Smooth muscle cell (in vitro differentiated cells): ENCODE results near the gene SLC22A4. TPM values are rescaled to one million over a fixed set of nuclear protein-coding genes. Genes with fewer than 3 reads are reported as not detected.

Experiments used
- DNase-seq: peaks from one replicate; lab custom pipeline; 2025; ENCODE audit not compliant: unreplicated experiment; lab: John Stamatoyannopoulos, UW
- H2AFZ ChIP-seq: fragments of 200-600 bp; sonication (generic); 2 replicates; pipeline ENCODE4 v1.6.0; 2016; ENCODE audit warnings: antibody characterized with exemption, low read depth, mild to moderate bottlenecking
- H3F3A ChIP-seq: fragments of 200-600 bp; sonication (generic); 2 replicates; pipeline ENCODE4 v1.6.0; 2017; ENCODE audit warnings: antibody characterized with exemption, low read depth
- H3K27ac ChIP-seq: fragments of 200-600 bp; sonication (generic); 2 replicates; pipeline ENCODE4 v1.5.1; 2016; ENCODE audit warnings: low read depth, mild to moderate bottlenecking
- H3K27me3 ChIP-seq: fragments of 200-600 bp; sonication (generic); 2 replicates; pipeline ENCODE4 v1.6.1; 2016; ENCODE audit warnings: low read depth, mild to moderate bottlenecking
- H3K36me3 ChIP-seq: fragments of 200-600 bp; sonication (generic); 2 replicates; pipeline ENCODE4 v1.5.1; 2016; ENCODE audit warnings: low read depth
- H3K4me1 ChIP-seq: fragments of 200-600 bp; sonication (generic); 2 replicates; pipeline ENCODE4 v1.5.1; 2016; ENCODE audit warnings: low read depth
- H3K4me2 ChIP-seq: fragments of 200-600 bp; sonication (generic); 2 replicates; pipeline ENCODE4 v1.6.0; 2016; ENCODE audit warnings: mild to moderate bottlenecking
- H3K4me3 ChIP-seq: fragments of 200-600 bp; sonication (generic); 2 replicates; pipeline ENCODE4 v1.5.1; 2016; ENCODE audit warnings: mild to moderate bottlenecking
- H3K79me2 ChIP-seq: fragments of 200-600 bp; sonication (generic); 2 replicates; pipeline ENCODE4 v1.6.0; 2016; ENCODE audit warnings: low read depth, mild to moderate bottlenecking
- H3K9ac ChIP-seq: fragments of 200-600 bp; sonication (generic); 2 replicates; pipeline ENCODE4 v1.6.0; 2016; ENCODE audit warnings: low read depth
- H3K9me3 ChIP-seq: fragments of 200-600 bp; sonication (generic); replicated peaks from 2 replicates; pipeline ENCODE4 v1.5.1; 2016; ENCODE audit warnings: low read depth
- H4K20me1 ChIP-seq: fragments of 200-600 bp; sonication (generic); 2 replicates; pipeline ENCODE4 v1.6.0; 2016; ENCODE audit warnings: low read depth
- WGBS: methylation state at CpG from one replicate; pipeline ENCODE4 v1.1.7; 2016; ENCODE audit warnings: low lambda C conversion rate; 5-methylcytosine and 5-hydroxymethylcytosine counted together
- polyA plus RNA-seq: library from polyadenylated mRNA; unstranded; fragments of >200 nt; fragmentation: Nextera tagmentation; extraction: Ambion mirVana; gene quantifications from 2 replicates; pipeline ENCODE4 v1.2.1, GENCODE V29; 2016
- total RNA-seq: library from RNA; depleted of rRNA; stranded (reverse); fragments of >200 nt; gene quantifications from 2 replicates; pipeline ENCODE4 v1.2.3, GENCODE V29; 2014
- TF ChIP-seq, protein P1 (sequence below): fragments of 200-600 bp; sonication (generic); IDR thresholded peaks from 2 replicates; pipeline ENCODE4 v1.5.1; 2017; ENCODE audit warnings: borderline replicate concordance, mild to moderate bottlenecking, antibody characterized with exemption; ENCODE audit not compliant: insufficient read depth, poor library complexity, severe bottlenecking

The SLC22A4 gene
- total and polyA plus RNA-seq, 2 experiments from 2014 or later, result 3.1 to 3.8 TPM

DNA sequence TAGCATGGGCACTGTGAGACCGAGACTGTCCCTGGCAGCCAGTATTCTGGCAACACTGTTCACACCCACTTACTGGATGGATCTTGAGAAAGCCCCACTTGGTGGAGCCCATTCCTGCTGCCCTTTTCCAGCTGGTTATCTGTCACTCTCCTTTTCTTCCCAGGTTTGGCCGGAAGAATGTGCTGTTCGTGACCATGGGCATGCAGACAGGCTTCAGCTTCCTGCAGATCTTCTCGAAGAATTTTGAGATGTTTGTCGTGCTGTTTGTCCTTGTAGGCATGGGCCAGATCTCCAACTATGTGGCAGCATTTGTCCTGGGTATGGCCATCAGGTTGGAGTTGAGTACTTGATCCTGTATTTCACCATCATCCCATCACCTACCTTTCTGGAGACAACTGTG lies 89.8 kb downstream of the SLC22A4 start:
- no peaks in the 10 kb centered on the region for H3K36me3 ChIP-seq
- no peak overlapping the region for H2AFZ ChIP-seq
- no peaks in the 10 kb centered on the region for H3K9me3 ChIP-seq
- TF ChIP-seq, protein P1, sequence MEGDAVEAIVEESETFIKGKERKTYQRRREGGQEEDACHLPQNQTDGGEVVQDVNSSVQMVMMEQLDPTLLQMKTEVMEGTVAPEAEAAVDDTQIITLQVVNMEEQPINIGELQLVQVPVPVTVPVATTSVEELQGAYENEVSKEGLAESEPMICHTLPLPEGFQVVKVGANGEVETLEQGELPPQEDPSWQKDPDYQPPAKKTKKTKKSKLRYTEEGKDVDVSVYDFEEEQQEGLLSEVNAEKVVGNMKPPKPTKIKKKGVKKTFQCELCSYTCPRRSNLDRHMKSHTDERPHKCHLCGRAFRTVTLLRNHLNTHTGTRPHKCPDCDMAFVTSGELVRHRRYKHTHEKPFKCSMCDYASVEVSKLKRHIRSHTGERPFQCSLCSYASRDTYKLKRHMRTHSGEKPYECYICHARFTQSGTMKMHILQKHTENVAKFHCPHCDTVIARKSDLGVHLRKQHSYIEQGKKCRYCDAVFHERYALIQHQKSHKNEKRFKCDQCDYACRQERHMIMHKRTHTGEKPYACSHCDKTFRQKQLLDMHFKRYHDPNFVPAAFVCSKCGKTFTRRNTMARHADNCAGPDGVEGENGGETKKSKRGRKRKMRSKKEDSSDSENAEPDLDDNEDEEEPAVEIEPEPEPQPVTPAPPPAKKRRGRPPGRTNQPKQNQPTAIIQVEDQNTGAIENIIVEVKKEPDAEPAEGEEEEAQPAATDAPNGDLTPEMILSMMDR, result no peak
- H3K79me2 ChIP-seq, result no peaks in the 10 kb centered on the region
- no peak for DNase-seq
- no peak overlapping the region for H3K27ac ChIP-seq
- H3F3A ChIP-seq, result peaks cover 14% of the 10 kb centered on the region
- 86% methylated on average over 5 of the region's 5 CpGs for WGBS
- no peaks in the 10 kb centered on the region for H3K27me3 ChIP-seq
- H3K4me1 ChIP-seq, result peaks cover 3% of the 10 kb centered on the region
- H3K4me3 ChIP-seq, result no peak overlapping the region
- H4K20me1 ChIP-seq, result no peaks in the 10 kb centered on the region
- H3K4me2 ChIP-seq, result no peak overlapping the region
- H3K9ac ChIP-seq, result no peak overlapping the region

DNA sequence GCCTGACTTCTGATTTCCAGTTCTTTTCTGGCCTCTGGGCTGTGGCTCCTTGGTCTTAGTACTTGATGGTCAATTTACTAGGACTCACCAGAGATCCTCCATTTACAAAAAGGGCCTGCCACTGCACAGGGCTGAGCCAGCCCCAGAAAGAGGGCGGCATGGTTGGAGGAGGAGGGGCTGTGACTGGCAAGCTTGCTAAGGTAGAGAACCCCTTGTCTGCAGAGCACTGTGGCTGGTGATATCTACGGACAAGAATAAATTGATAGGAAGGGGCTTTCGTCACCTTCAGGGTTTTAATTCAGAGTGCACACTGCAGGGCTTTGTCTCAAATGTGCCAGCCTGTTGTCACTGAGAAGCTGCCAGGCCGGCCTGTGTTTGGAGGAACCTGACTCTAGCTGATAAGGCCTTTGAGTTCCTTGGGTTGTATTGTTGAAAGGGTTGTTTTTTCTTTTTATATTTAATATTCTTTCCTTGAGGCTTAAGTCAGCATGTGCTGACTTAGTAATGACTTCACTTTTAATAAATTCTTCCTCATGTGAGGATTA lies 90.4 kb downstream of the SLC22A4 start:
- H3F3A ChIP-seq, result peaks cover 19% of the 10 kb centered on the region
- no peak overlapping the region for H2AFZ ChIP-seq
- TF ChIP-seq, protein P1, result no peak
- H3K27ac ChIP-seq, result no peak overlapping the region
- no peak for DNase-seq
- no peaks in the 10 kb centered on the region for H3K79me2 ChIP-seq
- no peaks in the 10 kb centered on the region for H3K27me3 ChIP-seq
- no peaks in the 10 kb centered on the region for H3K36me3 ChIP-seq
- 98% methylated on average over 4 of the region's 4 CpGs for WGBS
- H3K4me2 ChIP-seq, result no peak overlapping the region
- no peak overlapping the region for H3K4me3 ChIP-seq
- peaks cover 7% of the 10 kb centered on the region for H3K4me1 ChIP-seq
- H4K20me1 ChIP-seq, result no peaks in the 10 kb centered on the region
- no peaks in the 10 kb centered on the region for H3K9me3 ChIP-seq
- H3K9ac ChIP-seq, result no peak overlapping the region

DNA sequence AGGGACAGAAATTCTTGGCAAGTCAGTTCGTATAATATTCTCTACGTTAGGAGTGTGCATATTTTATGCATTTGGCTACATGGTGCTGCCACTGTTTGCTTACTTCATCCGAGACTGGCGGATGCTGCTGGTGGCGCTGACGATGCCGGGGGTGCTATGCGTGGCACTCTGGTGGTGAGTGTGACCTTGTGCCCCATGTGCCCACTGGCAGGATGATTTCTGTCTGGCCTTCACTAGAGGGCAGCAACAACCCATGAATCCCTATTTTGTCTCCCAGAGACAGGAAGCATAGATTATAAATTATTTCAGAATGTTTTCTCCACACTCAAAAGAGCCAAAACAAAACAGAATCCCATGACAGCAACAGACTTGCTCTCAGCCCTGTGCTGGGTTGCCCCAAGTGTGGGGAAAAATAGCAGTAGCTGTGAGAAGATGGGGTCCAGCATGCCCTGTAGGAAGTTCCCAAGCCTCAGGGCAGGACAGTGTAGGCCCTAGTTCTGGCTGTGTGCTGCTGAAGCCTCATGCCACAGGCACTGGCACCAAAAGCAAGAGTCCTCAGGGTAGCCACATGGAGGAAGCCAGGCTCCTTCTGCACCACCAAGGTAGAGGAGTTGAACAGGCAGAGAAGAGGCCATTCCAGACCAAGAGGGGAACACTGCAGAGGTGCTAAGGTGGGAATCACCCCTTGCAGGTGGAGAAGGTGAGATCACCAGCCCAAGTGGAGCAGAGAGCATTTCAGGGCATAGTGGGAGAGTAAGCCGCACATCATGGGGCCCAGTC lies 91.3 kb downstream of the SLC22A4 start:
- Histone ChIP-seq H3K9me3 (no peaks in the 10 kb centered on the region), H3F3A (peaks cover 26% of the 10 kb centered on the region), H3K79me2 (no peaks in the 10 kb centered on the region), H4K20me1 (peaks cover 2% of the 10 kb centered on the region), H3K4me2 (no peak overlapping the region), H3K36me3 (no peaks in the 10 kb centered on the region), H3K27ac (no peak overlapping the region), H3K27me3 (no peaks in the 10 kb centered on the region), H3K4me3 (no peak overlapping the region), H3K4me1 (peaks cover 7% of the 10 kb centered on the region), H3K9ac (no peak overlapping the region), H2AFZ (no peak overlapping the region)
- DNase-seq, result no peak
- TF ChIP-seq, protein P1, result peak; percentile 60
- WGBS, result 84% methylated on average over 9 of the region's 9 CpGs
